ENCODE data around the gene BTF3.
"Not testable (repeated sequence)": the region's sequence is repeated elsewhere in the genome, so short reads cannot be mapped to it uniquely, and the experiment has no call there.

DNA sequence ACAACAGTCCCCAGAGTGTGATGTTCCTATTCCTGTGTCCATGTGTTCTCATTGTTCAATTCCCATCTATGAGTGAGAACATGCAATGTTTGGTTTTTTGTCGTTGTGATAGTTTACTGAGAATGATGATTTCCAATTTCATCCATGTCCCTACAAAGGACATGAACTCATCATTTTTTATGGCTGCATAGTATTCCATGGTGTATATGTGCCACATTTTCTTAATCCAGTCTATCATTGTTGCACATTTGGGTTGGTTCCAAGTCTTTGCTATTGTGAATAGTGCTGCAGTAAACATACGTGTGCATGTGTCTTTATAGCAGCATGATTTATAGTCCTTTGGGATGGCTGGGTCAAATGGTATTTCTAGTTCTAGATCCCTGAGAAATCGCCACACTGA lies 29.6 kb upstream of the BTF3 start:
- TF ChIP-seq FOXK2 (IDR thresholded peaks at IDR 0.05); ELF4 (IDR thresholded peaks at IDR 0.05); SP1 (IDR thresholded peaks at IDR 0.05); TARDBP (IDR thresholded peaks at IDR 0.05); FOXA1 (IDR thresholded peaks at IDR 0.05); ZNF384 (IDR thresholded peaks at IDR 0.05); ARNT (IDR thresholded peaks at IDR 0.05); NFRKB (IDR thresholded peaks at IDR 0.05); SUZ12 (IDR thresholded peaks at IDR 0.05); FOXM1 (IDR thresholded peaks at IDR 0.05; ENCODE audit: borderline replicate concordance); L3MBTL2 (conservative IDR thresholded peaks at IDR 0.05); HDGF (IDR thresholded peaks at IDR 0.05; ENCODE audit: borderline replicate concordance): not testable (repeated sequence)
